Suppressor macrophage treated with lipopolysaccharide for 4 hours (primary cell): Measurements from ENCODE around the gene EFNB3.

ENCODE experiments used
- DNase-seq: peaks from one replicate; pipeline ENCODE4 v3.0.0-alpha.2; 2020

Gene EFNB3

DNA sequence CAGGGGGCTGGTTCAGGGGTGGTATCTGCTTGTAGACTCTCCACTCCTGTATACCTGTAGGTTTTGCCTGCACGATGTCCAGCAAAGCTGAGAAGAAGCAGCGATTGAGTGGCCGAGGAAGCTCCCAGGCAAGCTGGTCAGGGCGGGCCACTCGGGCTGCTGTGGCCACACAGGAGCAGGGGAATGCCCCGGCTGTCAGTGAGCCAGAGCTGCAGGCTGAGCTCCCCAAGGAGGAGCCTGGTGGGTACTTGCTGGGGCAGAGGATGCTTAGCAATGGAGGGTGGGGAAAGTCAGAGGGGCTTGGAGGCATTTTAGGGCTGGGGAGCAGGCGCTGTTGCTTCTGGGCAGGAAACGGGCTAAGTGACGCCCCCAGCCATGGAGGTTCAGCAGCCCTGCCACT lies 14.7 kb downstream of the EFNB3 start:
- DNase-seq = no peak

DNA sequence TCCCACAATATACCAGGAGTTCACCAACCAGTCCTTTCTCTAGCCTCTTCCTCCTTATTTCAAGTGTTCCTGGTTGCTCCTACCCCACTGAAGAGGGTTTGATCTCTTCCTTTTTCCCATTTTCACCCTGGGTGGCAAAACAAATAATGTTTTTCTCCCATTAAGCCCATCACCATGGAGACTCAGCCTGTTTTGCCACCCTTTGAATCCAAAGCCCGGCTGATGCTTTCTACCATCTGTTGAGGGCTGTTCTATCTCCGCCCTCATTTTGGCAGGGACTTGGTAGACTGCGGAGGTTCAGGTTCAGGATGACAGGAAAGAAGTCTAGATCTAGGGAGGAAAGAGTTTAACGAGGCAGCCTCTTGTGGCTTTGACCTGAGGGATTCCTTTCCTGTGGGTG lies 15.1 kb downstream of the EFNB3 start:
- no peak for DNase-seq

DNA sequence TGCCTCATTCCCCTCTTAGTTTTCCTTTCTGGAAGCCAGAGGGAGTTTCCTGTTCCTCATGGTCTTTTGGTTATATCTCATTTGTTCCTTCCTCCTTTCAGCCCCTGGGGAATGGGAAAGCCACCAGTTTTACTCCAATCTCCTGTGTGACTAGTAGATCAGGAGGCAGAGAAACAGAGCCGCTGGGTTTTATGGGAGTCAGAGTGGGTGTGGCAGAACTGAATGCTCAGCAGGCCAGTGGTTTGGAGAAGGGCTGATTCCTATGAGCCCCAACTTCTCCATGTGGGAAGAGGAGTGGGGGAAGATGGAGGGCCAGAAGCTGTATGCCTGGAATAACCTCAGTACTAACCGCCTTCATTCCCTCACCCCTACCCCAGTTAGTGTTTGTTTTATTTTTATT lies 16.6 kb downstream of the EFNB3 start:
- no peak for DNase-seq

DNA sequence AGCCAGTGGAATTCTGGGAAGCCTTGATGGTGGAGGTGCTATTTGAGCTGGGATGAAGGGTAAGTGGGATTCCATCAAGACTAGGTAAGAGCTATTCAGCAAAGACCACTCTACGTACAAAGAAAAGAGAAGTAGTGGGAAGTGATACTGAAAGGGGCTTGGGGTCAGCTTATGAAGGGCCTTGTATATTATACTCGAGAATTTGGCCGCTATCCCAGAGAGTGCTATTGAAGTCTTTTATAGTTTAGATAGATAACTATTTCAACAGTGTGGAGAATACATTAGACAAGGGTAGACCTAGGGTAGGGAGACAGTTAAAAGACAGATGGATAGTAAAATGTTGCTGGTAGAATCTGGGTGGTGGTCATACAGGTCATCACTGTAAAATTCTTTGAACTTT lies 22.9 kb downstream of the EFNB3 start:
- no peak for DNase-seq

DNA sequence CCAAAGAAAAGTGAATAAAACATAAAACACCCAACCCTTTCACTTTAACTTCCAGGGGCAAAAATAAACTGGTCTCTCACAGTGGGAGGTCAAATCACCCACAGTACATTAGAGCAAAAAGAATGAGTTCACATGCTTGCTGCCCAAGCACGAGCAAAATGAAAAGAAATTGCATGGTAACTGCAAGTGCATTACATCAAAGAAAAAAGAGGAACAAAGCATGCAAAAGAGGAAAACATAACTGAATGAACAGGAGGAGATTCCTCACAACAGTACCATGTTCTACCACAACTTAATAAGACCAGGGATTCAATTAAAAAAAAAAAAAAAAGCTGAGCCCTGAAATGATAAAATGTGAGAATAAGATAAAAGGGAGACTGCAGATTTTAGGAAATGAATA lies 24.8 kb downstream of the EFNB3 start:
- DNase-seq = peak; percentile 73

DNA sequence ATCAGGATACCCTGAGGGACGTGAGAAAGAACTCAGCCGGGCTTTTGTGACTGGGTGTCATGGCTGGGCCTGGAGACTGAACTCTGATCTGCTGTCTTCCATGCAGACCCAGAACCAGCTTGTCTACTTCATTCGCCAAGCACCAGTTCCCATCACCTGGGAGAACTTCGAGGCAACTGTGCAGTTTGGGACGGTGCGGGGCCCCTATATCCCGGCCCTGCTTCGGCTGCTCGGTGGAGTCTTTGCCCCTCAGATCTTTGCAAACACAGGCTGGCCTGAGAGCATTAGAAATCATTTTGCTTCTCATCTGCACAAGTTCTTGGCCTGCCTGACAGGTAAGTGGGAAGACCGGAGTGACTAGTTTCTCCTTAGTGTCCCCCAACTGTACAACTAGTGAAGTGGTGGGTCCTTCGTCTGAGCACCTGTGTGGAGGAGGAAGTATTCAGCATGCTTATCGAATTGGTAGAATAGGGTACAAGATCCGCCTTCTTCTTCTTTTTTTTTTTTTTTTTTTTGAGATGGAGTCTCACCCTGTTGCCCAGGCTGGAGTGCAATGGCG lies 28.1 kb downstream of the EFNB3 start:
- DNase-seq = no peak

GRCh38 chr17:7737601-7738000 lies 32.6 kb downstream of the EFNB3 start:
- no peak for DNase-seq

- DNase-seq = no peak
Observed at GRCh38 chr17:7739746-7740145, 34.7 kb downstream of the EFNB3 start.

GRCh38 chr17:7740481-7741001 lies 35.5 kb downstream of the EFNB3 start:
- DNase-seq = no peak

- DNase-seq = no peak
Observed at GRCh38 chr17:7742729-7743128, 37.7 kb downstream of the EFNB3 start.

DNA sequence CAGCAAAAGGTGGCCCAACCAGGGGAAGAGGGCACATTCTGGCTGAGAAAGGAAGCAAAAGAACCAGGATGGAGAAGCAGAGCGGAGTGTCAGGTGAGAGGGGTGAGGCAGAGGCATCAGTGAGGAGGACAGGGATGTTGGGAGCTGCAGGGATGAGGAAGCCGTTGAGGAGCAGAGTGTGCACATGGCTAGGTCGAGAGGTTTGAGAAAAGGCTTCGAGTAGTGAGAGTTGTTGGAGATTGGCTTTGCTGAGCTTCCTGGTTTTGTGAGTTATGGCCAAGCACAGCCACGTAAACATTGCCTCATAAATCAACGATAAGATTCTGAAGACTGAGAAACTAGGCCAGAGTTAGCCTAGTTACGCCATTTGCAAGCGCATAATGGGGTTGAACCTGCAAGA lies 39.4 kb downstream of the EFNB3 start:
- DNase-seq = no peak

GRCh38 chr17:7745748-7746470 lies 40.9 kb downstream of the EFNB3 start:
- DNase-seq = peak; percentile 69

GRCh38 chr17:7747635-7748071 lies 42.7 kb downstream of the EFNB3 start:
- no peak for DNase-seq

- no peak for DNase-seq
Observed at GRCh38 chr17:7748076-7748775, 43.2 kb downstream of the EFNB3 start.

DNA sequence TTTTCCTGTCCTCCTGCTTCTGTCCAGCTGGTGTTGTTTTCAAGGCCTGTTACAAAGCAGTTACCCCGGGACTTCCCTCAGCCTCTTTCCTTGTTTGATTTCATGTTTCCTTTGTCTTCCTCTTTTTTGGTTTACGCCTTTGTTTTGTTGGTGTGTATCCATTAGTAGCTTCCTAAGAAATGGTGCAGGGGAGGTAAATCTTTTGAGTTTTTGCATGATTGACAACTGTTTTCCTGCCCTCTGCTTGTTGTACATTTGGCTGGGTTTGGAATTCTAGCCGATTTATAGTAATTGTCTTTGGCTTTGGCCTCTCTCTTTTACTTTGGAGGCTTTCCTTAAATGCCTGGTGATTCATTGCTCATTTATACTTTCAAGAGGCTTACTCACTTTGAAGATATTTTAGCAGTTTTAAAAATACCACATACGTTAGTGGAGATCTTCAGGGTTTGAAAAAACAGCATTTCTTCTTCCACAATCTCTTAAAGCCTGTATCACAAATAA lies 45.4 kb downstream of the EFNB3 start:
- no peak for DNase-seq

DNA sequence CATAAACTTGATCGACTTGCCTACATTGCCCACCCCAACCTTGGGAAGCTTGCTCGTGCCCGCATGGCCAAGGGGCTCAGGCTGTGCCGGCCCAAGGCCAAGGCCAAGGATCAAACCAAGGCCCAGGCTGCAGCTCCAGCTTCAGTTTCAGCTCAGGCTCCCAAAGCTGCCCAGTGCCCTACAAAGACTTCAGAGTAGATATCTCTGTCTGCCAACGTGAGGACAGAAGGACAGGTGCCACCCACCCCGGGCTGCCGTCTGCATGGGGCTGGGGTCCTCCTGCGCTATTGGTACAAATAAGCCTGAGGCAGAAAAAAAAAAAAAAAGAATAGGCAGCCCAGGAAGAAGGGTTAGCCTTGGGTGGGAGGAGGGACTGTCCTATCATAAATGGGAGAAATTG lies 49.7 kb downstream of the EFNB3 start:
- no peak for DNase-seq

- DNase-seq = no peak
Observed at GRCh38 chr17:7755095-7755890, 50.3 kb downstream of the EFNB3 start.

GRCh38 chr17:7756968-7757367 lies 52.0 kb downstream of the EFNB3 start:
- no peak for DNase-seq
